H9 (cell line): ENCODE measurements around the gene APLF. TPM values are rescaled to one million over a fixed set of nuclear protein-coding genes. Genes with fewer than 3 reads are reported as not detected.

Experiments
- DNase-seq: peaks from one replicate; pipeline ENCODE4 v3.0.0-alpha.2; 2017
- H2AFZ ChIP-seq: one replicate; pipeline ENCODE4 v1.6.1; 2013; ENCODE audit warnings: mild to moderate bottlenecking, low read length, control low read depth, moderate library complexity
- H2AK5ac ChIP-seq: 2 replicates; pipeline ENCODE4 v1.6.1; 2013; ENCODE audit warnings: low read length, control low read depth, mixed read lengths; ENCODE audit not compliant: insufficient read length
- H2BK120ac ChIP-seq: one replicate; pipeline ENCODE4 v1.6.1; 2013; ENCODE audit warnings: low read depth, mild to moderate bottlenecking, low read length, control low read depth, inconsistent platforms; ENCODE audit not compliant: poor library complexity, severe bottlenecking
- H2BK12ac ChIP-seq: 2 replicates; pipeline ENCODE4 v1.6.1; 2013; ENCODE audit warnings: low read length, control low read depth, mixed read lengths, low read depth; ENCODE audit not compliant: insufficient read length
- H2BK15ac ChIP-seq: 2 replicates; pipeline ENCODE4 v1.6.1; 2013; ENCODE audit warnings: low read depth, low read length, control low read depth
- H2BK20ac ChIP-seq: one replicate; pipeline ENCODE4 v1.6.1; 2013; ENCODE audit warnings: low read depth, mild to moderate bottlenecking, low read length, control low read depth, inconsistent platforms; ENCODE audit not compliant: poor library complexity, severe bottlenecking
- H2BK5ac ChIP-seq: 2 replicates; pipeline ENCODE4 v1.6.1; 2013; ENCODE audit warnings: low read length, control low read depth, mixed read lengths; ENCODE audit not compliant: insufficient read length
- H3K14ac ChIP-seq: 2 replicates; pipeline ENCODE4 v1.6.1; 2013; ENCODE audit warnings: low read length, control low read depth; ENCODE audit not compliant: insufficient read depth
- H3K18ac ChIP-seq: 2 replicates; pipeline ENCODE4 v1.6.1; 2013; ENCODE audit warnings: low read depth, mild to moderate bottlenecking, mixed read lengths, low read length, control low read depth; ENCODE audit not compliant: insufficient read length
- H3K23ac ChIP-seq: 2 replicates; pipeline ENCODE4 v1.6.1; 2013; ENCODE audit warnings: low read length, control low read depth, mixed read lengths, low read depth; ENCODE audit not compliant: insufficient read length
- H3K23me2 ChIP-seq: 2 replicates; pipeline ENCODE4 v1.6.1; 2013; ENCODE audit warnings: low read depth, mild to moderate bottlenecking, mixed read lengths, low read length, control low read depth; ENCODE audit not compliant: insufficient read length, poor library complexity, severe bottlenecking
- H3K27ac ChIP-seq: 2 replicates; pipeline ENCODE4 v1.5.1; 2013; ENCODE audit warnings: low read length, control low read depth, mixed read lengths, low read depth; ENCODE audit not compliant: insufficient read length
- H3K27me3 ChIP-seq: 2 replicates; pipeline ENCODE4 v1.6.1; 2013; ENCODE audit warnings: low read length, control low read depth, inconsistent platforms; ENCODE audit not compliant: insufficient read depth
- H3K4ac ChIP-seq: 2 replicates; pipeline ENCODE4 v1.6.1; 2013; ENCODE audit warnings: low read depth, mild to moderate bottlenecking, control low read depth, inconsistent platforms, low read length, moderate library complexity
- H3K4me1 ChIP-seq: 2 replicates; pipeline ENCODE4 v1.6.1; 2013; ENCODE audit warnings: low read length, control low read depth, inconsistent platforms; ENCODE audit not compliant: insufficient read depth
- H3K4me2 ChIP-seq: 2 replicates; pipeline ENCODE4 v1.6.1; 2013; ENCODE audit warnings: low read length, control low read depth, mixed read lengths; ENCODE audit not compliant: insufficient read length, insufficient read depth
- H3K56ac ChIP-seq: 2 replicates; pipeline ENCODE4 v1.6.1; 2013; ENCODE audit warnings: low read depth, mild to moderate bottlenecking, mixed read lengths, low read length, control low read depth; ENCODE audit not compliant: insufficient read length
- H3K79me1 ChIP-seq: 2 replicates; pipeline ENCODE4 v1.6.1; 2013; ENCODE audit warnings: low read depth, mild to moderate bottlenecking, moderate library complexity, low read length, control low read depth, inconsistent platforms; ENCODE audit not compliant: insufficient read depth, poor library complexity, severe bottlenecking
- H3K79me2 ChIP-seq: 2 replicates; pipeline ENCODE4 v1.6.1; 2013; ENCODE audit warnings: low read length, control low read depth, inconsistent platforms; ENCODE audit not compliant: insufficient read depth
- H3K9ac ChIP-seq: 2 replicates; pipeline ENCODE4 v1.6.1; 2013; ENCODE audit warnings: low read length, control low read depth, mixed read lengths; ENCODE audit not compliant: insufficient read length; ENCODE audit errors: extremely low read depth
- H3K9me3 ChIP-seq: one replicate; pipeline ENCODE4 v1.6.1; 2013; ENCODE audit warnings: low read depth, low read length, inconsistent platforms; ENCODE audit not compliant: control insufficient read depth
- H3T11ph ChIP-seq: one replicate; pipeline ENCODE4 v1.6.1; 2013; ENCODE audit warnings: mild to moderate bottlenecking, low read length, control low read depth, inconsistent platforms
- H4K20me1 ChIP-seq: one replicate; pipeline ENCODE4 v1.6.1; 2013; ENCODE audit not compliant: control insufficient read depth, insufficient read length, insufficient read depth
- H4K5ac ChIP-seq: 2 replicates; pipeline ENCODE4 v1.6.1; 2013; ENCODE audit warnings: low read depth, mild to moderate bottlenecking, mixed read lengths, low read length, control low read depth; ENCODE audit not compliant: insufficient read length
- H4K8ac ChIP-seq: replicated peaks from 2 replicates; pipeline ENCODE4 v1.6.1; 2013; ENCODE audit warnings: low read length, control low read depth, mixed read lengths, low read depth; ENCODE audit not compliant: insufficient read length
- H4K91ac ChIP-seq: 2 replicates; pipeline ENCODE4 v1.6.1; 2013; ENCODE audit warnings: low read depth, mild to moderate bottlenecking, moderate library complexity, mixed read lengths, low read length, control low read depth; ENCODE audit not compliant: insufficient read length
- H3K27ac Mint-ChIP-seq, 3 experiments: 2 replicates in 2 of 3; 3 replicates in 1 of 3; pipeline ENCODE4 v1.8.0; 2020 to 2021; ENCODE audit warnings: mixed read lengths in 3 of 3, mild to moderate bottlenecking in 1 of 3, moderate library complexity in 1 of 3
- H3K27me3 Mint-ChIP-seq: 2 replicates; pipeline ENCODE4 v1.8.0; 2021; ENCODE audit warnings: low read depth, mild to moderate bottlenecking, moderate library complexity, mixed read lengths
- H3K36me3 Mint-ChIP-seq, 3 experiments: 2 replicates in 2 of 3; 3 replicates in 1 of 3; pipeline ENCODE4 v1.8.0; 2020 to 2021; ENCODE audit warnings: low read depth in 3 of 3, mixed read lengths in 3 of 3; ENCODE audit not compliant: insufficient read depth in 1 of 3
- H3K4me1 Mint-ChIP-seq, 2 experiments: 2 replicates each; pipeline ENCODE4 v1.8.0; 2020; ENCODE audit warnings: mixed read lengths in 2 of 2
- H3K4me3 Mint-ChIP-seq, 2 experiments: 2 replicates in 1 of 2; 3 replicates in 1 of 2; pipeline ENCODE4 v1.8.0; 2020 to 2021; ENCODE audit warnings: mild to moderate bottlenecking in 2 of 2, mixed read lengths in 2 of 2, moderate library complexity in 1 of 2
- H3K9me3 Mint-ChIP-seq, 2 experiments: 2 replicates in 1 of 2; 3 replicates in 1 of 2; pipeline ENCODE4 v1.8.0; 2020; ENCODE audit warnings: mild to moderate bottlenecking in 2 of 2, mixed read lengths in 2 of 2, moderate library complexity in 1 of 2
- CTCF ChIP-seq: fragments of 200-600 bp; sonication (generic); conservative IDR thresholded peaks from 3 replicates; pipeline ENCODE4 v1.8.0; 2021; ENCODE audit warnings: antibody characterized with exemption, mild to moderate bottlenecking
- WGBS: extraction: QIAGEN DNeasy Blood & Tissue Kit; methylation state at CpG from one replicate; pipeline ENCODE4 v1.1.7; 2013; ENCODE audit warnings: missing lambda C conversion rate, low lambda C conversion rate, mixed read lengths; ENCODE audit not compliant: insufficient read length; ENCODE audit errors: extremely low coverage; 5-methylcytosine and 5-hydroxymethylcytosine counted together
- total RNA-seq: library from RNA; stranded (reverse); gene quantifications from 2 replicates; pipeline ENCODE4 v1.2.1, GENCODE V29; 2021

The APLF gene
- total RNA-seq, 1 experiment from 2014 or later, result 3.7 TPM

- Histone ChIP-seq H3K18ac (no peak overlapping the region), H3T11ph (no peak overlapping the region), H3K4ac (no peak overlapping the region), H4K8ac (no peak overlapping the region), H3K9me3 (no peaks in the 10 kb centered on the region), H3K14ac (no peak overlapping the region), H4K20me1 (no peaks in the 10 kb centered on the region), H2BK5ac (no peak overlapping the region), H3K23ac (no peak overlapping the region), H3K56ac (no peak overlapping the region), H2AFZ (no peak overlapping the region), H2BK120ac (no peak overlapping the region), H2BK20ac (no peak overlapping the region), H3K9ac (no peak overlapping the region), H3K23me2 (no peaks in the 10 kb centered on the region), H2BK15ac (no peak overlapping the region), H2BK12ac (no peak overlapping the region), H3K27me3 (no peaks in the 10 kb centered on the region), H3K4me2 (no peak overlapping the region), H3K27ac (no peak overlapping the region), H4K5ac (no peak overlapping the region), H2AK5ac (no peak overlapping the region), H3K4me1 (no peaks in the 10 kb centered on the region; the same call in 1 of the 2 replicates), H4K91ac (no peak overlapping the region), H3K79me1 (no peaks in the 10 kb centered on the region), H3K79me2 (no peaks in the 10 kb centered on the region)
- H3K4me3 Mint-ChIP-seq, result no peak overlapping the region
- H3K4me1 Mint-ChIP-seq, result peaks cover 4 to 10% of the 10 kb centered on the region in 2 experiments
- TF ChIP-seq CTCF, result peak; percentile 95
- no peaks in the 10 kb centered on the region for H3K36me3 Mint-ChIP-seq
- H3K27me3 Mint-ChIP-seq, result no peaks in the 10 kb centered on the region; the same call in 1 of the 2 replicates
- 0 out of 7 replicates have a peak overlapping the region, but pooled peaks of 1 of the 3 experiments have one; percentile 63 for H3K27ac Mint-ChIP-seq
- H3K9me3 Mint-ChIP-seq, result no peaks in the 10 kb centered on the region
- no CpG with 5 or more reads among the region's 6 CpGs for WGBS
- peak; percentile 82 for DNase-seq
These were observed 26.0 kb upstream of the APLF start for GRCh38 chr2:68441179-68441993.
